H9 (cell line): ENCODE measurements around the gene NSG1. TPM values are rescaled to one million over a fixed set of nuclear protein-coding genes. Genes with fewer than 3 reads are reported as not detected.

ENCODE experiments used
- DNase-seq: peaks from one replicate; pipeline ENCODE4 v3.0.0-alpha.2; 2017
- H2AFZ ChIP-seq: one replicate; pipeline ENCODE4 v1.6.1; 2013; ENCODE audit warnings: mild to moderate bottlenecking, low read length, control low read depth, moderate library complexity
- H2AK5ac ChIP-seq: 2 replicates; pipeline ENCODE4 v1.6.1; 2013; ENCODE audit warnings: low read length, control low read depth, mixed read lengths; ENCODE audit not compliant: insufficient read length
- H2BK120ac ChIP-seq: one replicate; pipeline ENCODE4 v1.6.1; 2013; ENCODE audit warnings: low read depth, mild to moderate bottlenecking, low read length, control low read depth, inconsistent platforms; ENCODE audit not compliant: poor library complexity, severe bottlenecking
- H2BK12ac ChIP-seq: 2 replicates; pipeline ENCODE4 v1.6.1; 2013; ENCODE audit warnings: low read length, control low read depth, mixed read lengths, low read depth; ENCODE audit not compliant: insufficient read length
- H2BK15ac ChIP-seq: 2 replicates; pipeline ENCODE4 v1.6.1; 2013; ENCODE audit warnings: low read depth, low read length, control low read depth
- H2BK20ac ChIP-seq: one replicate; pipeline ENCODE4 v1.6.1; 2013; ENCODE audit warnings: low read depth, mild to moderate bottlenecking, low read length, control low read depth, inconsistent platforms; ENCODE audit not compliant: poor library complexity, severe bottlenecking
- H2BK5ac ChIP-seq: 2 replicates; pipeline ENCODE4 v1.6.1; 2013; ENCODE audit warnings: low read length, control low read depth, mixed read lengths; ENCODE audit not compliant: insufficient read length
- H3K14ac ChIP-seq: 2 replicates; pipeline ENCODE4 v1.6.1; 2013; ENCODE audit warnings: low read length, control low read depth; ENCODE audit not compliant: insufficient read depth
- H3K18ac ChIP-seq: 2 replicates; pipeline ENCODE4 v1.6.1; 2013; ENCODE audit warnings: low read depth, mild to moderate bottlenecking, mixed read lengths, low read length, control low read depth; ENCODE audit not compliant: insufficient read length
- H3K23ac ChIP-seq: 2 replicates; pipeline ENCODE4 v1.6.1; 2013; ENCODE audit warnings: low read length, control low read depth, mixed read lengths, low read depth; ENCODE audit not compliant: insufficient read length
- H3K23me2 ChIP-seq: 2 replicates; pipeline ENCODE4 v1.6.1; 2013; ENCODE audit warnings: low read depth, mild to moderate bottlenecking, mixed read lengths, low read length, control low read depth; ENCODE audit not compliant: insufficient read length, poor library complexity, severe bottlenecking
- H3K27ac ChIP-seq: 2 replicates; pipeline ENCODE4 v1.5.1; 2013; ENCODE audit warnings: low read length, control low read depth, mixed read lengths, low read depth; ENCODE audit not compliant: insufficient read length
- H3K27me3 ChIP-seq: 2 replicates; pipeline ENCODE4 v1.6.1; 2013; ENCODE audit warnings: low read length, control low read depth, inconsistent platforms; ENCODE audit not compliant: insufficient read depth
- H3K4ac ChIP-seq: 2 replicates; pipeline ENCODE4 v1.6.1; 2013; ENCODE audit warnings: low read depth, mild to moderate bottlenecking, control low read depth, inconsistent platforms, low read length, moderate library complexity
- H3K4me1 ChIP-seq: 2 replicates; pipeline ENCODE4 v1.6.1; 2013; ENCODE audit warnings: low read length, control low read depth, inconsistent platforms; ENCODE audit not compliant: insufficient read depth
- H3K4me2 ChIP-seq: 2 replicates; pipeline ENCODE4 v1.6.1; 2013; ENCODE audit warnings: low read length, control low read depth, mixed read lengths; ENCODE audit not compliant: insufficient read length, insufficient read depth
- H3K56ac ChIP-seq: 2 replicates; pipeline ENCODE4 v1.6.1; 2013; ENCODE audit warnings: low read depth, mild to moderate bottlenecking, mixed read lengths, low read length, control low read depth; ENCODE audit not compliant: insufficient read length
- H3K79me1 ChIP-seq: 2 replicates; pipeline ENCODE4 v1.6.1; 2013; ENCODE audit warnings: low read depth, mild to moderate bottlenecking, moderate library complexity, low read length, control low read depth, inconsistent platforms; ENCODE audit not compliant: insufficient read depth, poor library complexity, severe bottlenecking
- H3K79me2 ChIP-seq: 2 replicates; pipeline ENCODE4 v1.6.1; 2013; ENCODE audit warnings: low read length, control low read depth, inconsistent platforms; ENCODE audit not compliant: insufficient read depth
- H3K9ac ChIP-seq: 2 replicates; pipeline ENCODE4 v1.6.1; 2013; ENCODE audit warnings: low read length, control low read depth, mixed read lengths; ENCODE audit not compliant: insufficient read length; ENCODE audit errors: extremely low read depth
- H3K9me3 ChIP-seq: one replicate; pipeline ENCODE4 v1.6.1; 2013; ENCODE audit warnings: low read depth, low read length, inconsistent platforms; ENCODE audit not compliant: control insufficient read depth
- H3T11ph ChIP-seq: one replicate; pipeline ENCODE4 v1.6.1; 2013; ENCODE audit warnings: mild to moderate bottlenecking, low read length, control low read depth, inconsistent platforms
- H4K20me1 ChIP-seq: one replicate; pipeline ENCODE4 v1.6.1; 2013; ENCODE audit not compliant: control insufficient read depth, insufficient read length, insufficient read depth
- H4K5ac ChIP-seq: 2 replicates; pipeline ENCODE4 v1.6.1; 2013; ENCODE audit warnings: low read depth, mild to moderate bottlenecking, mixed read lengths, low read length, control low read depth; ENCODE audit not compliant: insufficient read length
- H4K8ac ChIP-seq: replicated peaks from 2 replicates; pipeline ENCODE4 v1.6.1; 2013; ENCODE audit warnings: low read length, control low read depth, mixed read lengths, low read depth; ENCODE audit not compliant: insufficient read length
- H4K91ac ChIP-seq: 2 replicates; pipeline ENCODE4 v1.6.1; 2013; ENCODE audit warnings: low read depth, mild to moderate bottlenecking, moderate library complexity, mixed read lengths, low read length, control low read depth; ENCODE audit not compliant: insufficient read length
- H3K27ac Mint-ChIP-seq, 3 experiments: 2 replicates in 2 of 3; 3 replicates in 1 of 3; pipeline ENCODE4 v1.8.0; 2020 to 2021; ENCODE audit warnings: mixed read lengths in 3 of 3, mild to moderate bottlenecking in 1 of 3, moderate library complexity in 1 of 3
- H3K27me3 Mint-ChIP-seq: 2 replicates; pipeline ENCODE4 v1.8.0; 2021; ENCODE audit warnings: low read depth, mild to moderate bottlenecking, moderate library complexity, mixed read lengths
- H3K36me3 Mint-ChIP-seq, 3 experiments: 2 replicates in 2 of 3; 3 replicates in 1 of 3; pipeline ENCODE4 v1.8.0; 2020 to 2021; ENCODE audit warnings: low read depth in 3 of 3, mixed read lengths in 3 of 3; ENCODE audit not compliant: insufficient read depth in 1 of 3
- H3K4me1 Mint-ChIP-seq, 2 experiments: 2 replicates each; pipeline ENCODE4 v1.8.0; 2020; ENCODE audit warnings: mixed read lengths in 2 of 2
- H3K4me3 Mint-ChIP-seq, 2 experiments: 2 replicates in 1 of 2; 3 replicates in 1 of 2; pipeline ENCODE4 v1.8.0; 2020 to 2021; ENCODE audit warnings: mild to moderate bottlenecking in 2 of 2, mixed read lengths in 2 of 2, moderate library complexity in 1 of 2
- H3K9me3 Mint-ChIP-seq, 2 experiments: 2 replicates in 1 of 2; 3 replicates in 1 of 2; pipeline ENCODE4 v1.8.0; 2020; ENCODE audit warnings: mild to moderate bottlenecking in 2 of 2, mixed read lengths in 2 of 2, moderate library complexity in 1 of 2
- CTCF ChIP-seq: fragments of 200-600 bp; sonication (generic); conservative IDR thresholded peaks from 3 replicates; pipeline ENCODE4 v1.8.0; 2021; ENCODE audit warnings: antibody characterized with exemption, mild to moderate bottlenecking
- WGBS: extraction: QIAGEN DNeasy Blood & Tissue Kit; methylation state at CpG from one replicate; pipeline ENCODE4 v1.1.7; 2013; ENCODE audit warnings: missing lambda C conversion rate, low lambda C conversion rate, mixed read lengths; ENCODE audit not compliant: insufficient read length; ENCODE audit errors: extremely low coverage; 5-methylcytosine and 5-hydroxymethylcytosine counted together
- total RNA-seq: library from RNA; stranded (reverse); gene quantifications from 2 replicates; pipeline ENCODE4 v1.2.1, GENCODE V29; 2021

Gene NSG1
- total RNA-seq, 1 experiment from 2014 or later = 9.3 TPM

GRCh38 chr4:4423706-4424498 lies 37.0 kb downstream of the NSG1 start:
- Mint-ChIP-seq H3K27ac (peak overlapping the region; percentile 57 to 85 (median 63); a peak in 6 of 7 replicates), H3K36me3 (peaks cover 9 to 33% (median 28%) of the 10 kb centered on the region in 3 experiments), H3K4me3 (peak overlapping the region in 1 of 2 experiments; percentile 34; a peak in 1 of 5 replicates), H3K9me3 (no peaks in the 10 kb centered on the region), H3K4me1 (peaks cover 52 to 54% of the 10 kb centered on the region in 2 experiments), H3K27me3 (peaks cover 8% of the 10 kb centered on the region; the same call in 1 of the 2 replicates)
- DNase-seq = no peak
- Histone ChIP-seq H3K9ac (no peak overlapping the region), H3K27ac (no peak overlapping the region), H4K8ac (no peak overlapping the region), H3K79me1 (no peaks in the 10 kb centered on the region), H3K4me1 (peaks cover 34% of the 10 kb centered on the region), H3K14ac (0 out of 2 replicates have a peak overlapping the region, but pooled peaks have one; percentile 52), H3K23me2 (no peaks in the 10 kb centered on the region), H3K56ac (no peak overlapping the region), H4K20me1 (peaks cover 2% of the 10 kb centered on the region), H3K18ac (no peak overlapping the region), H2BK120ac (no peak overlapping the region), H3K4ac (no peak overlapping the region), H3K79me2 (no peaks in the 10 kb centered on the region), H2BK12ac (no peak overlapping the region), H3K23ac (no peak overlapping the region), H2BK5ac (no peak overlapping the region), H3K4me2 (no peak overlapping the region), H2BK15ac (no peak overlapping the region), H3T11ph (no peak overlapping the region), H4K5ac (no peak overlapping the region), H2BK20ac (no peak overlapping the region), H3K9me3 (no peaks in the 10 kb centered on the region), H4K91ac (no peak overlapping the region), H2AK5ac (no peak overlapping the region), H3K27me3 (no peaks in the 10 kb centered on the region), H2AFZ (no peak overlapping the region)
- whole genome bisulfite sequencing = no CpG with 5 or more reads among the region's 9 CpGs
- TF ChIP-seq CTCF = no peak
